ENCODE results near the gene CLEC4F. TPM values are rescaled to one million over a fixed set of nuclear protein-coding genes. Genes with fewer than 3 reads are reported as not detected.

Gene CLEC4F
- total RNA-seq, 2 experiments from 2014 or later, result not detected

GRCh38 chr2:70834881-70835280, 14.5 kb upstream of the CLEC4F start:
- no peak for TF ChIP-seq CTCF (IDR thresholded peaks at IDR 0.05)
- no peak for ATAC-seq (ENCODE audit: poor library complexity)
- Mint-ChIP-seq H3K27ac (no peak overlapping the region), H3K4me1 (ENCODE audit: low read depth) (no peaks in the 10 kb centered on the region), H3K36me3 (ENCODE audit: low read depth) (no peaks in the 10 kb centered on the region), H3K4me3 (no peak overlapping the region), H3K27me3 (peaks cover 5% of the 10 kb centered on the region), H3K9me3 (no peaks in the 10 kb centered on the region)
- no peaks in the 10 kb centered on the region for H3K4me1 ChIP-seq (ENCODE audit: insufficient read depth, low read length)
- intact Hi-C loops (cut with DNase I, micrococcal nuclease), result no loop called here
- DNase-seq, result no peak
- ChIA-PET CTCF (no interaction called here), POLR2A (no interaction called here)
- H3K27me3 ChIP-seq (ENCODE audit: control insufficient read depth in 1 of 2, insufficient read depth in 2 of 2, low read length in 2 of 2), result no peaks in the 10 kb centered on the region
- H3K27ac ChIP-seq (ENCODE audit: low read depth in 1 of 2, low read length in 2 of 2), result no peak overlapping the region
- no peak overlapping the region for H3K4me3 ChIP-seq (ENCODE audit: low read length)
- H3K9me3 ChIP-seq (ENCODE audit: control insufficient read depth in 1 of 2, insufficient read depth in 1 of 2, low read length in 2 of 2), result no peaks in the 10 kb centered on the region
- no peaks in the 10 kb centered on the region for H3K36me3 ChIP-seq (ENCODE audit: insufficient read depth, low read length)

DNA sequence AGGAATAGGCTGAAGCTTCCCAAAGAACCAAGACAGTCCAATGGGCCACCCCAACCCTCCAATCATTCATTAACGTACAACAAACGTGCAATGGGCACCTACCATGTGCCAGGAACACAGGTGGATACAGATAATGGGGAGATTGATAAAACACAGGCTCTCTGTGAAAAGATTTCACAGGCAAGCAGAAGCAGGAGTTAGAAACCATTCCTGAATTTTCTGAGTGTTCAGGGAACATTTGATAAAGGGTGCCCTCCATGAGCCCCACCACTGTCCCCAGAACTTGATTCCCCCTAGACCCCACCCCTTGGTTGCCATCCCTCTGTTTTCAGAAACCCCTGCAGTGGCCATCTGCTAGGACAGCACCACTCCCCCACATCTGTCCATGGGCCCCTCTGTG, 13.7 kb upstream of the CLEC4F start:
- POLR2A ChIA-PET, result no interaction called here

DNA sequence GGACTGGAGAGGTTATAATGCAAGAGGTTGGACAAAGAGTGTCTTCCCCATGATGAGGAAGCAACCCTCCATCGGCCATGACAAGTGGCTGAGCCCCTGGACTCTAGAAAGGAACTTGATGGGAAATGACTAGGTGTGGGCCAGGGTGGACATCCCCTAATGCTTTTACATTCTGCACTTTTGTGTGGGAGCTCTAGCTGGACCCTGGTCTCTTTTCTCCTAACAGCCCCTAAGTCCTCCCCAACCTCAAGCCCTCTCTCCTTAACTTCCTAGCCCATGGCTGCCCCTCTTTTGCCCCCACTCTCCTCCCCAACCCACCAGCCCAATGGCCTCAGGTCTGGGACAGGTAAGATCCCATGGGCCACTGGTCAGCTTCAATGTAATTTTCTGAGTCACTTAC, 12.8 kb upstream of the CLEC4F start:
- no peaks in the 10 kb centered on the region for H3K36me3 ChIP-seq (ENCODE audit: insufficient read depth, low read length)
- no peaks in the 10 kb centered on the region for H3K4me1 ChIP-seq (ENCODE audit: insufficient read depth, low read length)
- no peak overlapping the region for H3K27ac ChIP-seq (ENCODE audit: low read depth in 1 of 2, low read length in 2 of 2)
- Mint-ChIP-seq H3K27ac (no peak overlapping the region), H3K4me1 (ENCODE audit: low read depth) (no peaks in the 10 kb centered on the region), H3K4me3 (no peak overlapping the region), H3K9me3 (no peaks in the 10 kb centered on the region), H3K27me3 (peaks cover 5% of the 10 kb centered on the region), H3K36me3 (ENCODE audit: low read depth) (no peaks in the 10 kb centered on the region)
- ChIA-PET CTCF (no interaction called here), POLR2A (no interaction called here)
- TF ChIP-seq CTCF (IDR thresholded peaks at IDR 0.05), result no peak
- intact Hi-C loops (cut with DNase I, micrococcal nuclease), result no loop called here
- no peak overlapping the region for H3K4me3 ChIP-seq (ENCODE audit: low read length)
- no peaks in the 10 kb centered on the region for H3K27me3 ChIP-seq (ENCODE audit: control insufficient read depth in 1 of 2, insufficient read depth in 2 of 2, low read length in 2 of 2)
- no peak for DNase-seq
- H3K9me3 ChIP-seq (ENCODE audit: control insufficient read depth in 1 of 2, insufficient read depth in 1 of 2, low read length in 2 of 2), result no peaks in the 10 kb centered on the region
- ATAC-seq (ENCODE audit: poor library complexity), result no peak

More for the DNA sequence above, 13.7 kb upstream of the CLEC4F start:
- CTCF ChIA-PET, result no interaction called here
- no peaks in the 10 kb centered on the region for H3K36me3 ChIP-seq (ENCODE audit: insufficient read depth, low read length)
- intact Hi-C loops (cut with DNase I, micrococcal nuclease), result no loop called here
- no peak overlapping the region for H3K4me3 ChIP-seq (ENCODE audit: low read length)
- H3K9me3 Mint-ChIP-seq, result no peaks in the 10 kb centered on the region
- TF ChIP-seq CTCF (IDR thresholded peaks at IDR 0.05), result no peak
- H3K27me3 ChIP-seq (ENCODE audit: control insufficient read depth in 1 of 2, insufficient read depth in 2 of 2, low read length in 2 of 2), result no peaks in the 10 kb centered on the region
- H3K9me3 ChIP-seq (ENCODE audit: control insufficient read depth in 1 of 2, insufficient read depth in 1 of 2, low read length in 2 of 2), result no peaks in the 10 kb centered on the region
- H3K27ac ChIP-seq (ENCODE audit: low read depth in 1 of 2, low read length in 2 of 2), result no peak overlapping the region
- DNase-seq, result no peak
- no peak for ATAC-seq (ENCODE audit: poor library complexity)
- peaks cover 5% of the 10 kb centered on the region for H3K27me3 Mint-ChIP-seq
- H3K36me3 Mint-ChIP-seq (ENCODE audit: low read depth), result no peaks in the 10 kb centered on the region
- H3K4me1 ChIP-seq (ENCODE audit: insufficient read depth, low read length), result no peaks in the 10 kb centered on the region
- no peak overlapping the region for H3K4me3 Mint-ChIP-seq
- H3K4me1 Mint-ChIP-seq (ENCODE audit: low read depth), result no peaks in the 10 kb centered on the region
- no peak overlapping the region for H3K27ac Mint-ChIP-seq

Data from CD4-positive, alpha-beta T cell (primary cell).